ENCODE data around the gene BCL11B. TPM values are rescaled to one million over a fixed set of nuclear protein-coding genes. Genes with fewer than 3 reads are reported as not detected.
A peak's percentile ranks its signal among the peaks of the same experiment; 100 is the strongest.

The BCL11B gene
- total and polyA plus RNA-seq, 4 experiments from 2014 or later: 2.6 to 165 (median 87.3) TPM

DNA sequence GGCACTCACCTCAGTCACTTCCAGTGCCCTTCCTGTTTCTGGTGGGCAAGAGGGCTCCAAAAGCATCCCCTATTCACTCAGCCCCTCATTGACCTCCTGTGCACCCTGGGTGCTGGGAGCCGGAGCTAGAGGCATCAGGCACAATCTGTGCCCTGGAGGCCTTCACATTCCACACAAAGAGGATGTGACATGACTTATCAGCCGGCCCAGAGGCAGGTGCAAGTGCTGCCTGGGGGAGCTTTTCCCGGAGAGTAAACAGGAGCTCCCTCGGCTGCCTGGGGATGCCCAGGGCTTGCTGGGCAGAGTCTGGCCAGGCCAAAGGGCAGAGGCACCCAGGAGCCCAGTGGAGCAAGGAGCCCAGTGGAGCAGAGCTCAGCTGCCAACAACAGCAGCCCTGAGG, 64.5 kb downstream of the BCL11B start:
- Histone ChIP-seq H3K4me3 (ENCODE audit: low read length in 2 of 2) (no peak overlapping the region), H3K36me3 (ENCODE audit: insufficient read depth, low read length) (peaks cover 24% of the 10 kb centered on the region), H3K9me3 (ENCODE audit: control insufficient read depth in 1 of 2, low read length in 2 of 2) (no peaks in the 10 kb centered on the region), H3K27ac (ENCODE audit: low read depth, low read length) (peak overlapping the region; percentile 70), H3K4me1 (ENCODE audit: insufficient read depth, low read length) (peaks cover 100% of the 10 kb centered on the region), H3K27me3 (ENCODE audit: insufficient read depth, low read length) (no peaks in the 10 kb centered on the region)
- CTCF ChIA-PET (ENCODE audit: partially characterized antibody): interaction anchor here (0.6 to 3.3 kb wide), 9 partner anchors 11 to 464 kb away, joined by 3 to 14 read pairs (median 3); no protein-coding TSS in a partner anchor
- H3K27me3 Mint-ChIP-seq: no peaks in the 10 kb centered on the region
- H3K4me1 Mint-ChIP-seq: peaks cover 88 to 100% (median 98%) of the 10 kb centered on the region in 4 donors
- POLR2A ChIA-PET (ENCODE audit: partially characterized antibody): interaction anchor here (0.7 to 87.2 kb wide), 5 partner anchors 10 to 1748 kb away, joined by 3 to 6015 read pairs (median 4); partner anchors contain the start of gene BCL11B
- intact Hi-C loops (cut with micrococcal nuclease): no loop called here
- H3K27ac Mint-ChIP-seq: peak overlapping the region; percentile 93 to 96 (median 94)
- H3K4me3 Mint-ChIP-seq: peak overlapping the region in 7 of 8 donors; percentile 60 to 85 (median 77)
- H3K36me3 Mint-ChIP-seq: peaks cover 42 to 81% of the 10 kb centered on the region in 2 donors
- peaks cover 0 to 7% (median 0%) of the 10 kb centered on the region in 8 donors for H3K9me3 Mint-ChIP-seq
- no peak for DNase-seq

DNA sequence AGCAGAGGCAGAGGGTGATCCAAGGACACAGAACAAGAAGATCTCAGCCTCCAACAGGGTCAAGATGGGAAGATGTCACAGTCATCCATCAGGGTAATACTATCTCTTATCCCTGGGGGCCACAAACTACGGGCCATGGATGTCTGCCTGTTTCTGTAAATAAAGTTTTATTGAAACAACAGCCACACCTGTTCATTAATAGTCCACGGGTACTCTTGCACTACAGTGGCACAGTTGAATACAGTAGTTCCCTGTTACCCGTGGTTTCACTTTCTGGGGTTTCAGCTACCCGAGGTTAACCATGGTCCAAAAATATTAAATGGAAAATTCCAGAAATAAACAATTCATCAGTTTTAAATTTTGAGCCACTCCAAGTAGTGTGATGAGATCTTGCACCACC, 65.9 kb downstream of the BCL11B start:
- peaks cover 0 to 7% (median 0%) of the 10 kb centered on the region in 8 donors for H3K9me3 Mint-ChIP-seq
- H3K9me3 ChIP-seq (ENCODE audit: control insufficient read depth in 1 of 2, low read length in 2 of 2): no peaks in the 10 kb centered on the region
- POLR2A ChIA-PET (ENCODE audit: partially characterized antibody): interaction anchor here (1.4 to 87.2 kb wide), 3 partner anchors 12 to 1227 kb away, joined by 3 to 6015 read pairs (median 79); partner anchors contain the start of gene BCL11B
- peak overlapping the region; percentile 68 to 85 (median 78) for H3K4me3 Mint-ChIP-seq
- intact Hi-C loops (cut with micrococcal nuclease): loop anchor here (1.0 kb wide), 1 partner anchor 10 kb away; no protein-coding TSS in a partner anchor
- peak overlapping the region in 1 of 2 donors; percentile 25 for H3K4me3 ChIP-seq (ENCODE audit: low read length in 2 of 2)
- peaks cover 35 to 82% of the 10 kb centered on the region in 2 donors for H3K36me3 Mint-ChIP-seq
- H3K36me3 ChIP-seq (ENCODE audit: insufficient read depth, low read length): peaks cover 20% of the 10 kb centered on the region
- H3K4me1 Mint-ChIP-seq: peaks cover 87 to 100% (median 97%) of the 10 kb centered on the region in 4 donors
- no peaks in the 10 kb centered on the region for H3K27me3 ChIP-seq (ENCODE audit: insufficient read depth, low read length)
- peak overlapping the region; percentile 93 to 96 (median 94) for H3K27ac Mint-ChIP-seq
- H3K4me1 ChIP-seq (ENCODE audit: insufficient read depth, low read length): peaks cover 100% of the 10 kb centered on the region
- CTCF ChIA-PET (ENCODE audit: partially characterized antibody): interaction anchor here (0.7 to 3.3 kb wide), 5 partner anchors 7 to 18 kb away, joined by 3 to 14 read pairs (median 4); no protein-coding TSS in a partner anchor
- peak overlapping the region; percentile 70 for H3K27ac ChIP-seq (ENCODE audit: low read depth, low read length)
- no peaks in the 10 kb centered on the region for H3K27me3 Mint-ChIP-seq
- DNase-seq: no peak

DNA sequence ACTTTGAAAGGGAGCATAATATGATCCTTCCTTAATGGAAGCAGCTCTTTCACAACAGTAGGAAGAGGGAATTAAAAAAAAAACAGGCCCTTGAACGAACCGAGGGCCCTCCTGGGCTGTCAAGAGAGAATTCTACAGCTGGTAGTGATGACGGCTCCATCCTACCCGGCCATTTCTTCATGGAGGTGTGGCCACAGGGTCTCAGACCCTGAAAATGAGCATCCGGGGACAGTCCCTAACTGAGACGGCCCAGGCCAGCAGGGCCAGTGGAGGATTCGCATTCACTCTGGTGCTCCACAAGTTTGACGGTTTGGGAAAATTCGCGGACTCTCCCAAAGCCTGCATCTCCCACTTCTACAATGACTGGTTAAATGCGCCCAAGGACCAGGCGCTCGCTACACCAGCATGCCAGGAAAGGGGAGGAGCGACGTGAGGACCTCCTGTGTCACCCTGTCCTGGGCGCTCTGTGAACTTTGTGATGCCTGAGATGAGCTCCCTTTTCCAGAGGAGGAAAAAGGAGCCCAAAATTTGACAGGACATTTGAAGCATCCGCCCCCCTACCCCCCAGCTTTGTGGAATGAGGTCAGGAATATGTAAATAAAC, 66.8 kb downstream of the BCL11B start:
- Mint-ChIP-seq H3K36me3 (peaks cover 35 to 82% of the 10 kb centered on the region in 2 donors), H3K4me1 (peaks cover 82 to 100% (median 97%) of the 10 kb centered on the region in 4 donors), H3K4me3 (peak overlapping the region; percentile 68 to 85 (median 78)), H3K9me3 (peaks cover 0 to 7% (median 0%) of the 10 kb centered on the region in 8 donors), H3K27me3 (no peaks in the 10 kb centered on the region), H3K27ac (peak overlapping the region; percentile 93 to 96 (median 94))
- ChIA-PET CTCF (ENCODE audit: partially characterized antibody) (interaction anchor here (0.7 to 3.3 kb wide), 5 partner anchors 8 to 60 kb away, joined by 3 to 14 read pairs (median 3); no protein-coding TSS in a partner anchor), POLR2A (ENCODE audit: partially characterized antibody) (interaction anchor here (1.4 to 87.2 kb wide), 3 partner anchors 11 to 1226 kb away, joined by 3 to 6015 read pairs (median 79); partner anchors contain the start of gene BCL11B)
- H3K4me3 ChIP-seq (ENCODE audit: low read length in 2 of 2): no peak overlapping the region
- H3K27me3 ChIP-seq (ENCODE audit: insufficient read depth, low read length): no peaks in the 10 kb centered on the region
- H3K4me1 ChIP-seq (ENCODE audit: insufficient read depth, low read length): peaks cover 100% of the 10 kb centered on the region
- intact Hi-C loops (cut with micrococcal nuclease): loop anchor here (1.0 kb wide), 1 partner anchor 8 kb away; no protein-coding TSS in a partner anchor
- peaks cover 20% of the 10 kb centered on the region for H3K36me3 ChIP-seq (ENCODE audit: insufficient read depth, low read length)
- no peak for DNase-seq
- H3K27ac ChIP-seq (ENCODE audit: low read depth, low read length): peak overlapping the region; percentile 70
- H3K9me3 ChIP-seq (ENCODE audit: control insufficient read depth in 1 of 2, low read length in 2 of 2): no peaks in the 10 kb centered on the region

DNA sequence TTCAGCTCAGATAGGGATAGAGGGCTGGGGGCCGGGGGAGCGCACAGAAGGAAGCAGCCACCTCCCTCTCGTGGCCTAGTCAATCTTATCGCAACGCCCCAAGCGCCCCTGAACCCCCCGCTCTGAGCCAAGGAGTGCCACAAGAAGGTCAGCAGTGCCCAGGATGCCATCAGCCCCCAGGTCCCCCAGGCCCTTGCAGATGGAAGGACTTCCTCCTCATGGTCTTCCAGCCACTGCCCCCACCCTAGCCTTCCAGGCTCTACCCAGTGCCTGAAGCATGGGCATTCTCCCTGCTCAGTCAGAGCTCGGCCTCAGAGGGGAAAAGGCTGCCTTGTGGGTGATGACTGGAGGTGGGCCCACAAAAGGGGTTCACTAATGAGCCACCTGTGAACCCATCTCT, 68.2 kb downstream of the BCL11B start:
- DNase-seq: no peak
- H3K9me3 Mint-ChIP-seq: peaks cover 0 to 5% (median 0%) of the 10 kb centered on the region in 8 donors
- Histone ChIP-seq H3K4me1 (ENCODE audit: insufficient read depth, low read length) (peaks cover 100% of the 10 kb centered on the region), H3K27me3 (ENCODE audit: insufficient read depth, low read length) (no peaks in the 10 kb centered on the region), H3K9me3 (ENCODE audit: control insufficient read depth in 1 of 2, low read length in 2 of 2) (no peaks in the 10 kb centered on the region), H3K4me3 (ENCODE audit: low read length in 2 of 2) (no peak overlapping the region), H3K27ac (ENCODE audit: low read depth, low read length) (peak overlapping the region; percentile 70), H3K36me3 (ENCODE audit: insufficient read depth, low read length) (peaks cover 19% of the 10 kb centered on the region)
- H3K27ac Mint-ChIP-seq: peak overlapping the region; percentile 93 to 96 (median 94)
- peaks cover 38 to 88% of the 10 kb centered on the region in 2 donors for H3K36me3 Mint-ChIP-seq
- peak overlapping the region in 7 of 8 donors; percentile 57 to 85 (median 80) for H3K4me3 Mint-ChIP-seq
- POLR2A ChIA-PET (ENCODE audit: partially characterized antibody): interaction anchor here (1.3 to 87.2 kb wide), 3 partner anchors 10 to 1067 kb away, joined by 3 to 6015 read pairs (median 79); partner anchors contain the start of gene BCL11B
- CTCF ChIA-PET (ENCODE audit: partially characterized antibody): interaction anchor here (0.9 to 2.4 kb wide), 2 partner anchors 20 to 68 kb away, joined by 3 to 8 read pairs; partner anchors contain the start of gene BCL11B
- intact Hi-C loops (cut with micrococcal nuclease): no loop called here
- no peaks in the 10 kb centered on the region for H3K27me3 Mint-ChIP-seq
- peaks cover 83 to 100% (median 97%) of the 10 kb centered on the region in 4 donors for H3K4me1 Mint-ChIP-seq

DNA sequence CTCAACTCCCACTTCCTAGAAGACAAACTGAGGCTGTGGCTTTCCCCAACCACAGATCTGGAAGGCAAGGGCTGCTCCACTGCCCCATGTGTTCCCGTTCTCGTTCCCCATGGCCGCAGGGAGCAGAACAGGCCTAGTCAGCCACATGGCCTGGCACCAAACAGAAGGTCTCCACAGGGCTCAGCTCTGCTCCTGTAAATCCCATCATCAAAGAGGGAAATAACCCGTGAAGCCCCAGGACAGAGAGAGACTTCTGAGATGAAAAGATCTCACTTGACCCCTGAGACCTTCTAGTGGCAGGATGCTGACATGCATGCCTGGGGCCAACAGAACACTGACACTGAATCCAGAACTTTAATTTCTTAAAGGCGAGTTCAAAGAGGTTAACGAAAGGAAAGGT, 68.9 kb downstream of the BCL11B start:
- intact Hi-C loops (cut with micrococcal nuclease): no loop called here
- Histone ChIP-seq H3K36me3 (ENCODE audit: insufficient read depth, low read length) (peaks cover 26% of the 10 kb centered on the region), H3K9me3 (ENCODE audit: control insufficient read depth in 1 of 2, low read length in 2 of 2) (no peaks in the 10 kb centered on the region), H3K27ac (ENCODE audit: low read depth, low read length) (peak overlapping the region; percentile 70), H3K4me1 (ENCODE audit: insufficient read depth, low read length) (peaks cover 100% of the 10 kb centered on the region), H3K4me3 (ENCODE audit: low read length in 2 of 2) (no peak overlapping the region), H3K27me3 (ENCODE audit: insufficient read depth, low read length) (no peaks in the 10 kb centered on the region)
- H3K4me1 Mint-ChIP-seq: peaks cover 83 to 100% (median 97%) of the 10 kb centered on the region in 4 donors
- H3K9me3 Mint-ChIP-seq: peaks cover 0 to 7% (median 0%) of the 10 kb centered on the region in 8 donors
- ChIA-PET POLR2A (ENCODE audit: partially characterized antibody) (interaction anchor here (0.8 to 87.2 kb wide), 6 partner anchors 9 to 1066 kb away, joined by 3 to 6015 read pairs (median 11); partner anchors contain the start of gene BCL11B), CTCF (ENCODE audit: partially characterized antibody) (interaction anchor here (0.8 to 1.3 kb wide), 3 partner anchors 14 to 69 kb away, joined by 3 to 5 read pairs (median 4); partner anchors contain the start of gene BCL11B)
- peak overlapping the region; percentile 57 to 85 (median 78) for H3K4me3 Mint-ChIP-seq
- H3K27ac Mint-ChIP-seq: peak overlapping the region; percentile 93 to 96 (median 94)
- peaks cover 39 to 88% of the 10 kb centered on the region in 2 donors for H3K36me3 Mint-ChIP-seq
- H3K27me3 Mint-ChIP-seq: no peaks in the 10 kb centered on the region
- DNase-seq: no peak

DNA sequence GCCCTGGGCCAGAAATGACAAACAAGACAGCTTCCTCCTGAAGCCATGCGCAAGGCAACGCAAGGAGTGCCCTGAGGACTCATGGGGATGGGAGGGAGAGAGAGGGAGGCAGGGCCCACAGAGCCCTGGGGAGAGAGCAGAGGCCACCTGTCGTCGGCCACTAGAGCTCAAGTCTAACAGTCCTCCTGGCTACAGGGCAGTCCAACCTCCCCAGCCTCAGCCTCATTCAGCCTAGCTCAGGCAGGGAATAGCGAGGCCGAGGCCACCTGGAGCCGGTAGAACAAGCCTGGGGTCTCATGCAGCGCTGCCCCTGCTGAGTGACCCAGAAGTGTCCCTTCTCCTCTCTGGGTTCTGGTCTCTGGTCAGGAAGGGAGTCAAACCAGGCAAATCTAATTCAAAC, 69.5 kb downstream of the BCL11B start:
- no peak for DNase-seq
- peaks cover 0 to 7% (median 0%) of the 10 kb centered on the region in 8 donors for H3K9me3 Mint-ChIP-seq
- peak overlapping the region; percentile 70 for H3K27ac ChIP-seq (ENCODE audit: low read depth, low read length)
- POLR2A ChIA-PET (ENCODE audit: partially characterized antibody): interaction anchor here (0.8 to 87.2 kb wide), 8 partner anchors 9 to 1224 kb away, joined by 3 to 6015 read pairs (median 6); partner anchors contain the start of gene BCL11B
- peaks cover 100% of the 10 kb centered on the region for H3K4me1 ChIP-seq (ENCODE audit: insufficient read depth, low read length)
- peaks cover 42 to 88% of the 10 kb centered on the region in 2 donors for H3K36me3 Mint-ChIP-seq
- CTCF ChIA-PET (ENCODE audit: partially characterized antibody): interaction anchor here (0.8 to 1.4 kb wide), 5 partner anchors 14 to 39 kb away, joined by 3 to 7 read pairs (median 4); no protein-coding TSS in a partner anchor
- H3K4me3 ChIP-seq (ENCODE audit: low read length in 2 of 2): no peak overlapping the region
- H3K4me3 Mint-ChIP-seq: peak overlapping the region; percentile 69 to 85 (median 78)
- peaks cover 30% of the 10 kb centered on the region for H3K36me3 ChIP-seq (ENCODE audit: insufficient read depth, low read length)
- no peaks in the 10 kb centered on the region for H3K9me3 ChIP-seq (ENCODE audit: control insufficient read depth in 1 of 2, low read length in 2 of 2)
- no peaks in the 10 kb centered on the region for H3K27me3 ChIP-seq (ENCODE audit: insufficient read depth, low read length)
- intact Hi-C loops (cut with micrococcal nuclease): no loop called here
- H3K4me1 Mint-ChIP-seq: peaks cover 81 to 100% (median 98%) of the 10 kb centered on the region in 4 donors
- H3K27ac Mint-ChIP-seq: peak overlapping the region; percentile 93 to 96 (median 94)
- no peaks in the 10 kb centered on the region for H3K27me3 Mint-ChIP-seq
